Superior temporal gyrus (tissue), 1 donor: ENCODE data around the gene SF1.

Experiments
- DNase-seq: peaks from one replicate; pipeline ENCODE4 v3.0.0-alpha.2; 2016; ENCODE audit errors: extremely low spot score

The SF1 gene

DNA sequence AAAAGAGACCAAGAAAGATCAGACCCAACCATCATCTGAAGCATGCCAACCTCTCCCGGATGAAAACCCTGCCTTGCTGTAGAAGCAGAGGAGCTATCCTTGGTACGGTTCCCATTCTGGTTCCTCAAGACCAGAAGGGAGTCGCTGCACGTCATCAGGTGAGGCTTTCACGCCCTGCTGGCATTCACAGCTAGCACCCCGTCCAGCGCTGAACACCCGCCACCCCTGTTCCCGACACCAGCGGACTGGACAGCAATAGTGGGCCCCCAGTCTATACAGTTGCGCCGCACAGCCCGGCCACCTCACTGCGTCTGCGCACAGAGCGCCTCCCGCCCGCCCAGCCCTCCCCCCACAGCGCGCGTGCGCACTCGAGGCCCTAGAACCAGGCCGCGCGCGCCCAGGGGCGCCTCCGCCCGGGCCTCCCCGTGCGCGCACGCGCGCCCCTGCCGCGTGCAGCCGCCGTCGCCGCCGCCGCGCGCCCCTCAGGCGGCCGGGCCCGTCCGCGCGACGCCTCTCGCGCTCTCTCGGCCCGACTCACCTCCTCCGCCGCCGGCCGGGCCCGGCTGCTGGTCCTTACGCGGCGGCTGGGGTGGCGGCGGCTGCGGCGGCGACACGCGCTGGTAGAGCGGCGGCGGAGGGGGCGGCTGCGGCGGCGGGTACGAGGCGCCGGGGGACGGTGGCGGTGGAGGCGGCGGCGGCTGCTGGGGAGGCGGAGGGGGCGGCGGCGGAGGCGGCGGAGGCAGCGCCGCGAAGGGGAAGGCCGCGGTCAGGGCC is 706 bp downstream of the SF1 start:
- peak; percentile 86 for DNase-seq

DNA sequence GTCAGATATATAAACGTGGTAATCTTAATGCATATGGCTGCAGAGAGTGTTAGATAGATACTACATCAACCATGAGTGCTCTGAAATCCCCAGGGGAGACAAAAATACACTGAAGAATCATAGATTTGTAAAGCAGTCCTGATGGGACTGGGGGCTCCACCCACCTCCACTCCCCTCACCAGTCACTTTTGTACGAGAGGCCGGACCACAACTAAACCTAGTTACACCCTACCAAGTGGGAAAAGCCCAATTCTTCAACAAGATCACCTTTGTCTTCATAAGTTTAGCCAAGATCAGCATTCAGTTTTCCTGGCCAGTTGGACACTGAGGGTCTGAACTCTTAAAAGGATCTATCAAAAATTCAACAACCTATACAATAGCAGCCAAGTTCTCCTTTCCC is 1.5 kb downstream of the SF1 start:
- DNase-seq, result no peak

- DNase-seq, result no peak
Measured at GRCh38 chr11:64776425-64776824, 1.9 kb downstream of the SF1 start.

DNA sequence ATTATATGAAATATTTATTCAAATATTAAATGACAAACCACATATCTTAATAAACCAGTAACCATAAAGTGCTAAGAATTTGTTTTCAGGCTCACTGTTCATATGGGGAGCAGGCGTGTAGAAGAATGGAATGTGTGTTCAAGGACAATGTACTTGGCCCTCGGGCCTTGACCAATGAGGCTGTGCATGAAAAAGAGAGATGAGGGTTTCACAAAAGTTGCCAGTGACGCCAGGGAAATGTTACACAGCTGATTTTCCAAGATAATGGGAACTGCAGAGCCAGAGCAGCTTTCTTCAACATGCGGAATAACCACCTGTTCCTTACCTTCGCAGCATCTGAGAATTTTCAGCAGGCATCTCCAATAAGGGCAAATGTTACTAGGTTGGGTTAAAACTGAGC is 4.2 kb downstream of the SF1 start:
- no peak for DNase-seq

DNA sequence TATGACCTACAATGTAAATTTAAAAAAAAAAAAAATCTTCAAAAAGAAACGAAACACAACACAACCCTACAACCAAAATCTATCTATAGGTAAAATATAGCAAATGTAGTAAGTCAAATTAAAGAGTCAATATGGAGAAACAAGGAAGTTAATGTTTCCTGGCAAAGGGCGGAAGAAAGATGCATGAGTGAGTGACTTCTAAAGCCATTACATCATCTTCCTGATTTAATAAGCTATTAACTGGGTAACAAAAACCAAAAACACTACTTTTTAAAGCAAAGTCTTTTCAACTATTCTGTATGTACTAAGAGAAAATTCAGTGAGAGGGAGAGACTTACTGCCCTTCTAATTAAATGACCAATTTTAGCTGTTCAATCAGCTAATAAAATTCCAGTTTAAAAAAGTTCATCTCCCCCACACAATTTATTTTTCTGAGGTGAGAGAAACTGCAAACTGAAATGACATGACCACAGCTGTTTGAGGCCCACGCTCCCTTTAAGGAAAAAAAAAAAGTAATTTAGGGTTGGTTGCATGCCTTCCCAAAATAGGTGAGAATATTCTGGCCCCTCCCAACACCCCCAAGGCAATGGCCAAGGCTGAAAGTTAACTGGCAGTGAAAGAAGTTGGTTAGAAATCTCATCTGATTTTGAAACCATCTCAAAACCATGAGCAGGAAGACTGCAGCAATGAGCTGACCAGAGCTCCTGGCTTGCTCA is 5.9 kb downstream of the SF1 start:
- DNase-seq, result no peak

- DNase-seq, result no peak
Measured at GRCh38 chr11:64771861-64772260, 6.5 kb downstream of the SF1 start.

GRCh38 chr11:64770120-64770519 is 8.2 kb downstream of the SF1 start:
- DNase-seq, result no peak

- no peak for DNase-seq
Measured at GRCh38 chr11:64769283-64769682, 9.1 kb downstream of the SF1 start.

DNA sequence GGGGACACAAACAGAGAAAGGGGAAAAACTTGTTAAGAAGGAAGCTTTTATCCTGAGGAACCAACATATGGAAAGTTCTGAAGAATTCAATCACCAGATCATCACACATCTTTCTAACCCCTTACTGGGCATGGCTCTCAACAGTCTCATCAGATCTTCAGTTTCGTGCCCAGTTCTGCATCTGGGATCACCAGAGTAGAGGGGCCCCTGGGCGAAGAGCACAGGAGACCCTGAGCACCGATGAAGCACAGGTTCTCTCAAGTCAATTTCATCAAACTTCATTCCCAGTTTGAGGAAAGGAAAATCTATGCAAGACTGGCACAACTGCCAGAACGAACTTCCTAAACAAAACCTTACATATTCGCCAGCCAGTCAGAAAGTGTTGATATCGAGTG is 10.0 kb downstream of the SF1 start:
- DNase-seq, result no peak

- peak; percentile 62 for DNase-seq
Measured at GRCh38 chr11:64767344-64768299, 10.7 kb downstream of the SF1 start.

DNA sequence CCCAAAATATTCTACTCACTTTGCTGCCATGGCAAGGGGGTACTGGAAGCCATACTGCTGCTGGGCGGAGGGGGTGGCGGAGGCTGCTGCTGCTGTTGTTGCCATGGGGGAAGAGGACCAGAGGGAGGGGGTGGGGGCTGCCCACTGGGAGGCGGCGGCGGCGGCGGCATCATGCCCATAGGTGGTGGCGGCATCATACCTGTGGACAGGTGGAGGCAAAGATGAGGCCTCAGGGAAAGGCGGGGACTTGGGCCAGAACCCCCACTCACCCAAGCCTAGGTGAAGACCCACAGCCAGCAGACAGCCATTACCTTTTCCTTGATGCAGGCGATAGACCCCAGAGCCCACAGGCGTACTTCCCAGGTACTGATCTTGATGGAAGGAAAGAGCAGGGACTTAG is 11.5 kb downstream of the SF1 start:
- no peak for DNase-seq

DNA sequence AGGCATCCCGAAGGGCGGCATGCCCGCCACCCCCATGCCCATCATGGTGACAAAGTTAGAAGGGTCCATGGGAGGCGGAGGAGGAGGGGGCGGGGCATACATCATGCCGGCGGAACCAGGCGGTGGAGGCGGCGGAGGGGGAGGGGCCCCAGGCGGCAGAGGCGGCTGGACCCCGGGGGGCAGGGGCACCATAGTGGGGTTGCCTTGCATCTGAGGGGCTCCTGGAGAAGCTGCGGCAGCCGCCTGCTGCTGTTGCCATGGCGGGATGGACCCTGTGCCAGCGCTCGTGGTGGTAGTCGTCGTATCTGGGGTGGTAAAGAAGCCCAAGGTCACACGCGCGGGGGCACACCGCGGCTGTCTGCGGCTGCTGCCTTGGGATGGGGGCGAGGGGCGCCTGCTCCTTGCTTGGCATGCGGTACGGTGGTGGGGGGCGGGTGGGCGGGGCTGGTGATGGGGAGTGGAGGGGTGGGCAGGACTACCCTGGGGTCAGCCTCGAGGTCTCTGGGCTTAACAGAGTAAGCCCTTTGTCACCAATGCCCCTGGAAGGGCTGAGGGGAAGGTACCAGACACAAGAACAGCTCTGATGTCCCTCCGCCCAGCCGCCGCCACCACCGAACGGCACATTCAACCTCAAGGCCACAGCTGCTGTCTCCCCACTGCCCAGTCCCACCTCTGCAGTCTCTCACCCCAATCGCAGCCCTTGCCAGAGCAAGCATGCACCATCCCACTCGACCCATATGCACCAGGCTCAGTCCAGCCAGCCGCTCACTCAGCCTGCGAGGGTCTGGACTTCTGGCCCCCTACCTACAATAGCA is 12.3 kb downstream of the SF1 start:
- no peak for DNase-seq

- DNase-seq, result no peak
Measured at GRCh38 chr11:64765291-64765850, 13.0 kb downstream of the SF1 start.

DNA sequence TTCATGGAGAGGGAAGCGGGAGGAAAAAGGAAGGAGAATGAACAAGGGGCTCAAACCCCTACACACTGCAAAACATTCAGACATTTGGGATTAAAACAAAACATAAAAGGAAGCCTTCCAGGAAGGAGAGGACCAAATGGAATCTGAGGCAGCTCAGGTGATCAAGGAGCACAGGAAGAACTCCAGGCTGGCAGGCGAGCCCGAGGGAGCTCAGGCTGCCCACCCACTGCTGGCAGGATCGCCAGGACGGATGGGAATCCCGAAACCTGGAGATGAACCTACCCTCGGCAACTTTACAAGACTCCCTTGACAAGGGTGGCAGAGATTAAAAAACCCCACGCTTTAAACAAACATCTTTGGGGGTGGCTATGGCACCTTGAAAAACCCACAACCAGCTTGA is 13.6 kb downstream of the SF1 start:
- DNase-seq, result no peak

- DNase-seq, result no peak
Measured at GRCh38 chr11:64764040-64764611, 14.2 kb downstream of the SF1 start.

DNA sequence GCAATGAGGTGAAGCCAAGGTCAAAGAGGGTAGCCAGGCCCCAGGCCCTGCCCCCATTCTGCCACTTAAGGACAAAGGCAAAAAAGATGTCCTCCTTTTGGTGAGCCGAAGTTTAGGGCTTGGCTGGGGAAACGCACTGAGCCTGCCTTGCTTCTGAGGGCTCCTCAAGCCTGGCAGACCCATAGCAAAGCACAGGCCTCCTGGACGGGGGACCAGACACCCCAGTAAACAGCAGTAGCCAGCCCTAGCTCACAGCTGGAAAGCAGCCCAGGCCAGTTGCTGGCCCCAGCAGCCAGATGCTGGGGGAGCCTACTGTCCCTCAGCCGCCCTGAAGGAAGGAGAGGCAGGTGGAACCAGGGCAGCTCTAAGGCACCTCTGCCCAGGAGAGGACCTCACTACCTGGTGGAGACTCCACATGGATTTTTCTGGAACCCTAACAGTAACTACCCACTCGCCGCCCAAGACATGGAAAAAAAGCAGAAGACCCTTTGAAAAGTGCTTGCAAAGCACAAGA is 14.8 kb downstream of the SF1 start:
- DNase-seq, result no peak

- DNase-seq, result no peak
Measured at GRCh38 chr11:64762674-64763525, 15.4 kb downstream of the SF1 start.

GRCh38 chr11:64762277-64762673 is 16.1 kb downstream of the SF1 start:
- DNase-seq, result no peak

DNA sequence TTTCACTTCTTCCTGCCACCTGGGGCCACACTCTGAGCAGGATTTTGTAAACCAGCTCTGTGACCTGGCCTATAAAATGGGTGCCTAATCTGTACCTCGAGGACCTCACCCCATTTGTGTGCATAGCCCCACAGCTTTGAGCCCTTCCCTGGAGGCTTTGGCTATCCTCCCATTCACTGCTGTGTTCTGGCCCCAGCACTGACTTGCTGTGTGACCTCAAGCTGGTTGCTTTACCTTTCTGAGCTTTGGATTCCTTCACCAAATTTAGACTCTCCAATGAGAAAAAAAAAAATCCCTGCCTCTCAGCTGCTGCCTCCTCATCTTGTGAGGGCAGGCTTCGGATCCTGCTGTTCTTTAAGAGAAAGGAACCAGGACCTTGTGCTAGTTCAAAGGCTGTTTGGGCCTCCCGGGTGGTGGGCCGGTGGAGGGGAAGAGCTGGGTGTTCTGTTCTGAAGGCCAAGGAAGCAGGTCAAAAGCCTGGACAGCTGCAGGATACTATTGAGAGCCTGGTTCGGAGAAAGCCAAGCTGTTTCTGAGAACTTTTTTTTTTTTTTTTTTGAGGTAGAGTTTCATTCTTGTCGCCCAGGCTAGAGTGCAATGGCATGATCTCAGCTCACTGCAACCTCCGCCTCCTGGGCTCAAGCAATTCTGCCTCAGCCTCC is 17.5 kb downstream of the SF1 start:
- no peak for DNase-seq
